ENCODE measurements around the gene TH.

Gene TH

GRCh38 chr11:2216400-2217064 is 44.9 kb upstream of the TH start:
- no peak for DNase-seq (ENCODE audit: low read depth)
- no peak for TF ChIP-seq CTCF (conservative IDR thresholded peaks at IDR 0.05; ENCODE audit: control insufficient read depth, insufficient read depth, low read depth, low read length)
- no peak overlapping the region for H3K4me3 ChIP-seq (ENCODE audit: control insufficient read depth, low read depth, low read length)

- no peak overlapping the region for H3K4me3 ChIP-seq (ENCODE audit: control insufficient read depth, low read depth, low read length)
- DNase-seq (ENCODE audit: low read depth), result no peak
- TF ChIP-seq CTCF (conservative IDR thresholded peaks at IDR 0.05; ENCODE audit: control insufficient read depth, insufficient read depth, low read depth, low read length), result no peak
These were observed 44.2 kb upstream of the TH start for GRCh38 chr11:2215561-2216399.

GRCh38 chr11:2215230-2215560 is 43.6 kb upstream of the TH start:
- no peak overlapping the region for H3K4me3 ChIP-seq (ENCODE audit: control insufficient read depth, low read depth, low read length)
- no peak for TF ChIP-seq CTCF (conservative IDR thresholded peaks at IDR 0.05; ENCODE audit: control insufficient read depth, insufficient read depth, low read depth, low read length)
- DNase-seq (ENCODE audit: low read depth), result no peak

GRCh38 chr11:2214527-2215229 is 43.1 kb upstream of the TH start:
- DNase-seq (ENCODE audit: low read depth), result no peak
- no peak overlapping the region for H3K4me3 ChIP-seq (ENCODE audit: control insufficient read depth, low read depth, low read length)
- TF ChIP-seq CTCF (conservative IDR thresholded peaks at IDR 0.05; ENCODE audit: control insufficient read depth, insufficient read depth, low read depth, low read length), result no peak

- no peak for DNase-seq (ENCODE audit: low read depth)
- H3K4me3 ChIP-seq (ENCODE audit: control insufficient read depth, low read depth, low read length), result no peak overlapping the region
- no peak for TF ChIP-seq CTCF (conservative IDR thresholded peaks at IDR 0.05; ENCODE audit: control insufficient read depth, insufficient read depth, low read depth, low read length)
These were observed 42.4 kb upstream of the TH start for GRCh38 chr11:2213890-2214526.

GRCh38 chr11:2213384-2213842 is 41.8 kb upstream of the TH start:
- H3K4me3 ChIP-seq (ENCODE audit: control insufficient read depth, low read depth, low read length), result no peak overlapping the region
- TF ChIP-seq CTCF (conservative IDR thresholded peaks at IDR 0.05; ENCODE audit: control insufficient read depth, insufficient read depth, low read depth, low read length), result no peak
- no peak for DNase-seq (ENCODE audit: low read depth)

All from fibroblast of mammary gland (primary cell).